HepG2 (cell line): Measurements from ENCODE around the gene UGGT1.

ENCODE experiments used
- EP300 ChIP-seq, 3 experiments: sonication (generic) in 1 of 3; formaldehyde crosslinking in 1 of 3; IDR thresholded peaks; 2 replicates each; pipeline versions ENCODE4 v1.5.1 to v1.6.1; 2011 to 2020; ENCODE audit warnings: low read depth in 2 of 3, low read length in 2 of 3, borderline replicate concordance in 1 of 3, improper control_type of control experiment in 1 of 3, mild to moderate bottlenecking in 1 of 3, missing genetic modification reagents in 1 of 3, moderate library complexity in 1 of 3
- MAFF ChIP-seq: IDR thresholded peaks from 2 replicates; pipeline ENCODE4 v1.6.1; 2011; ENCODE audit warnings: low read depth, low read length, improper control_type of control experiment
- YY1 ChIP-seq: IDR thresholded peaks from 2 replicates; pipeline ENCODE4 v1.6.1; 2011; ENCODE audit warnings: low read length, low read depth, moderate library complexity, mild to moderate bottlenecking; ENCODE audit not compliant: insufficient read depth, insufficient replicate concordance
- ZNF768 ChIP-seq: sonication (generic); formaldehyde crosslinking; IDR thresholded peaks from 2 replicates; pipeline ENCODE4 v1.4.0; 2020; ENCODE audit warnings: missing genetic modification reagents
- TF ChIP-seq, protein P1 (sequence below): sonication (generic); formaldehyde crosslinking; IDR thresholded peaks from 2 replicates; pipeline ENCODE4 v1.4.0; 2020; ENCODE audit warnings: mild to moderate bottlenecking, missing genetic modification reagents, borderline replicate concordance

GRCh38 chr2:128180031-128180430, 89.0 kb downstream of the UGGT1 start:
- TF ChIP-seq, protein P1, sequence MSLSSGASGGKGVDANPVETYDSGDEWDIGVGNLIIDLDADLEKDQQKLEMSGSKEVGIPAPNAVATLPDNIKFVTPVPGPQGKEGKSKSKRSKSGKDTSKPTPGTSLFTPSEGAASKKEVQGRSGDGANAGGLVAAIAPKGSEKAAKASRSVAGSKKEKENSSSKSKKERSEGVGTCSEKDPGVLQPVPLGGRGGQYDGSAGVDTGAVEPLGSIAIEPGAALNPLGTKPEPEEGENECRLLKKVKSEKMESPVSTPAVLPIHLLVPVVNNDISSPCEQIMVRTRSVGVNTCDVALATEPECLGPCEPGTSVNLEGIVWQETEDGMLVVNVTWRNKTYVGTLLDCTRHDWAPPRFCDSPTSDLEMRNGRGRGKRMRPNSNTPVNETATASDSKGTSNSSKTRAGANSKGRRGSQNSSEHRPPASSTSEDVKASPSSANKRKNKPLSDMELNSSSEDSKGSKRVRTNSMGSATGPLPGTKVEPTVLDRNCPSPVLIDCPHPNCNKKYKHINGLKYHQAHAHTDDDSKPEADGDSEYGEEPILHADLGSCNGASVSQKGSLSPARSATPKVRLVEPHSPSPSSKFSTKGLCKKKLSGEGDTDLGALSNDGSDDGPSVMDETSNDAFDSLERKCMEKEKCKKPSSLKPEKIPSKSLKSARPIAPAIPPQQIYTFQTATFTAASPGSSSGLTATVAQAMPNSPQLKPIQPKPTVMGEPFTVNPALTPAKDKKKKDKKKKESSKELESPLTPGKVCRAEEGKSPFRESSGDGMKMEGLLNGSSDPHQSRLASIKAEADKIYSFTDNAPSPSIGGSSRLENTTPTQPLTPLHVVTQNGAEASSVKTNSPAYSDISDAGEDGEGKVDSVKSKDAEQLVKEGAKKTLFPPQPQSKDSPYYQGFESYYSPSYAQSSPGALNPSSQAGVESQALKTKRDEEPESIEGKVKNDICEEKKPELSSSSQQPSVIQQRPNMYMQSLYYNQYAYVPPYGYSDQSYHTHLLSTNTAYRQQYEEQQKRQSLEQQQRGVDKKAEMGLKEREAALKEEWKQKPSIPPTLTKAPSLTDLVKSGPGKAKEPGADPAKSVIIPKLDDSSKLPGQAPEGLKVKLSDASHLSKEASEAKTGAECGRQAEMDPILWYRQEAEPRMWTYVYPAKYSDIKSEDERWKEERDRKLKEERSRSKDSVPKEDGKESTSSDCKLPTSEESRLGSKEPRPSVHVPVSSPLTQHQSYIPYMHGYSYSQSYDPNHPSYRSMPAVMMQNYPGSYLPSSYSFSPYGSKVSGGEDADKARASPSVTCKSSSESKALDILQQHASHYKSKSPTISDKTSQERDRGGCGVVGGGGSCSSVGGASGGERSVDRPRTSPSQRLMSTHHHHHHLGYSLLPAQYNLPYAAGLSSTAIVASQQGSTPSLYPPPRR (CRISPR knock-in tag), result no peak
- TF ChIP-seq EP300 (IDR thresholded peaks at IDR 0.05; ENCODE audit: low read depth in 2 of 2, low read length in 2 of 2) (no peak), EP300 (CRISPR knock-in tag; IDR thresholded peaks at IDR 0.05; ENCODE audit: borderline replicate concordance) (no peak), YY1 (no peak), MAFF (no peak), ZNF768 (CRISPR knock-in tag) (no peak)
